T-helper 1 cell treated with Interleukin-12 subunit alpha and Interleukin-12 subunit beta and Interleukin-4 antibody, amounts not matched to agents 30 μg/mL and 1 μg/mL, for 36 hours (primary cell): ENCODE results near the gene SYP.

Source experiments
- H3K27ac Mint-ChIP-seq: one replicate; pipeline ENCODE4 v1.8.0; 2021; ENCODE audit warnings: mild to moderate bottlenecking, mixed read lengths
- H3K27me3 Mint-ChIP-seq: one replicate; pipeline ENCODE4 v1.8.0; 2021; ENCODE audit warnings: low read depth, mixed read lengths
- H3K36me3 Mint-ChIP-seq: one replicate; pipeline ENCODE4 v1.8.0; 2021; ENCODE audit warnings: low read depth, mixed read lengths
- H3K4me1 Mint-ChIP-seq: one replicate; pipeline ENCODE4 v1.8.0; 2021; ENCODE audit warnings: low read depth, mixed read lengths
- H3K4me3 Mint-ChIP-seq: one replicate; pipeline ENCODE4 v1.8.0; 2021; ENCODE audit warnings: mild to moderate bottlenecking, moderate library complexity, mixed read lengths
- H3K9me3 Mint-ChIP-seq: one replicate; pipeline ENCODE4 v1.8.0; 2021; ENCODE audit warnings: mixed read lengths

The SYP gene

GRCh38 chrX:49199906-49200771, at the start of gene SYP:
Gene SYP, minus strand, starts transcription at chrX:49200193. Its CDS starts 7 bp downstream, at chrX:49200186.
- H3K27me3 Mint-ChIP-seq = peaks cover 10% of the 10 kb centered on the region
- peak within 1 kb of the TSS; percentile 62 for H3K4me3 Mint-ChIP-seq
- H3K4me1 Mint-ChIP-seq = peaks cover 12% of the 10 kb centered on the region
- no peaks in the 10 kb centered on the region for H3K9me3 Mint-ChIP-seq
- H3K36me3 Mint-ChIP-seq = no peaks in the 10 kb centered on the region
- peak within 1 kb of the TSS; percentile 65 for H3K27ac Mint-ChIP-seq

DNA sequence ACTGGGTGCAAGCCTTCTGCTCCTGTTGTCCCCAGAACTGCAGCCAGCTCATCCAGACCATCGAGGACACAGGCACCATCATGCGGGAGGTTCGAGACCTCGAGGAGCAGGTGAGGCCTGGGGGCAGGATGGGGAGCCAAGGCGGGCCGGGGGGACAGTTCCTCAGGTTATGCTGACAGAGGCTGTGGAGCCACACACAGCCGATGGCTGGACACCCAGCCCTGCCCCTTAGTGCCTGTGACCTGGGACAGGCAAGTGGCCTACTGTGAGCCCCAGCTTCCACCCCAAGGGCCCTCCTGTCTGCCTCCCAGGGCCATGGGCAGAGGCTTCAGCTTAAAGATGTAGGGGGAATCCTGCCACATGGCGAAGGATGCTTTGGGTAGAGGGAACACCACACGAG, 49.6 kb upstream of the SYP start:
- H3K36me3 Mint-ChIP-seq = peaks cover 17% of the 10 kb centered on the region
- H3K9me3 Mint-ChIP-seq = no peaks in the 10 kb centered on the region
- peaks cover 2% of the 10 kb centered on the region for H3K4me1 Mint-ChIP-seq
- no peaks in the 10 kb centered on the region for H3K27me3 Mint-ChIP-seq
- no peak overlapping the region for H3K27ac Mint-ChIP-seq
- H3K4me3 Mint-ChIP-seq = no peak overlapping the region

- Mint-ChIP-seq H3K27me3 (no peaks in the 10 kb centered on the region), H3K4me3 (no peak overlapping the region), H3K9me3 (no peaks in the 10 kb centered on the region), H3K36me3 (peaks cover 20% of the 10 kb centered on the region), H3K27ac (no peak overlapping the region), H3K4me1 (peaks cover 3% of the 10 kb centered on the region)
Observed at GRCh38 chrX:49249071-49249470, 49.1 kb upstream of the SYP start.

- no peaks in the 10 kb centered on the region for H3K9me3 Mint-ChIP-seq
- no peak overlapping the region for H3K4me3 Mint-ChIP-seq
- H3K4me1 Mint-ChIP-seq = peaks cover 6% of the 10 kb centered on the region
- H3K27ac Mint-ChIP-seq = no peak overlapping the region
- no peaks in the 10 kb centered on the region for H3K27me3 Mint-ChIP-seq
- H3K36me3 Mint-ChIP-seq = peaks cover 24% of the 10 kb centered on the region
Observed at GRCh38 chrX:49247916-49248811, 48.2 kb upstream of the SYP start.

DNA sequence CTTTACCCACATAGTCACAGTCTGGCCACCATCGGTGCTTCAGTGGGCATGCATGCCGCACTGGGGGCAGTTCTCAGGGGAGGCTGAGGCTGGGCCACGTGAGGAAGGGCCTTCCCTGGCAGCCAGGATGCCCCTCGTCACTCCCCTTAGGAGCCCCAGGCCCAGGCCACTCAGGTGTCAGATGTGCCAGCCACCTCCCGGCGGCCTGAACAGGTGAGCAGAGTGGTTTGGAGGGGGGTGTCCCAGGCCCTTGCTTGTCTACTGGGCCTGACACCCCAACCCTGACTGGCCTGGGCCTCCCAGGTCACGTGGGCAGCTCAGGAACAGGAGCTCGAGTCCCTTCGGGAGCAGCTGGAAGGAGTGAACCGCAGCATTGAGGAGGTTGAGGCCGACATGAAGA, 47.4 kb upstream of the SYP start:
- H3K4me3 Mint-ChIP-seq = no peak overlapping the region
- H3K27ac Mint-ChIP-seq = no peak overlapping the region
- H3K4me1 Mint-ChIP-seq = peaks cover 6% of the 10 kb centered on the region
- no peaks in the 10 kb centered on the region for H3K9me3 Mint-ChIP-seq
- no peaks in the 10 kb centered on the region for H3K27me3 Mint-ChIP-seq
- H3K36me3 Mint-ChIP-seq = peaks cover 25% of the 10 kb centered on the region

GRCh38 chrX:49246541-49246940, 46.5 kb upstream of the SYP start:
- Mint-ChIP-seq H3K27ac (no peak overlapping the region), H3K36me3 (peaks cover 22% of the 10 kb centered on the region), H3K27me3 (no peaks in the 10 kb centered on the region), H3K4me1 (peaks cover 6% of the 10 kb centered on the region), H3K4me3 (no peak overlapping the region), H3K9me3 (no peaks in the 10 kb centered on the region)

DNA sequence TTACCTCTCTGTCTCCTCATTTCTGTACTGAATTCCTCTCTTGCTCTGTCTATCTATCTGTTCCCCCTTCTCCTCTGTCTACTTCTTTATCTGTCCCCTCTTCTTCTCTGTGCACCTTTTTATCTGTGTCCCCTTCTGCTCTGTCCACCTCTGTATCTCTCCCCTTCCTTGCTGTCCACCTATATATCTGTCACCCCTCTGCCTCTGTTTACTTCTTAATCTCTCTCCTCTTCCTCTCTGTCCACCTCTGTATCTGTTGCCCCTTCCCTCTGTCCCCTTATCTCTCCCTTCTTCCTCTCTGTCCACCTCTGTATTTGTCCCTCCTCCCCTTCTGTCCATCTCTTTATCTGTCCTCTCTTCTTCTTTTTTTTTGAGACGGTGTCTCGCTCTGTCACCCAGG, 44.2 kb upstream of the SYP start:
- Mint-ChIP-seq H3K9me3 (no peaks in the 10 kb centered on the region), H3K4me1 (peaks cover 7% of the 10 kb centered on the region), H3K27me3 (no peaks in the 10 kb centered on the region), H3K27ac (no peak overlapping the region), H3K36me3 (peaks cover 21% of the 10 kb centered on the region), H3K4me3 (no peak overlapping the region)

DNA sequence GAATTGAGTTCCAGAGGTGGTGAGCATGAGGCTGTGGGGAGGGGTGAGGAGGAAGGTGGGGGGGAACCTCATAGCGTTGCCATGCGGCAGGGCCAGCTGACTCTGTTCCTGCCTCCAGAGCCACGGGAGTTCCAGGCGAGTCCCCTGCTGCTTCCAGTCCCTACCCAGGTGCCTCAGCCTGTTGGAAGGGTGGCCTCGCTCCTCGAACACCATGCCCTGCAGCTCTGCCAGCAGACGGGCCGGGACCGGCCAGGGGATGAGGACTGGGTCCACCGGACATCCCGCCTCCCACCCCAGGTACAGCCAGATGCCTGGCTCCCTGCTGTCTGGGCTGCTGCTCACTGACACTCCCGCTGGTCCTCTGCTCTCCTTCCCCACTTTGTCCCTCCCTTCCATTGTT, 43.2 kb upstream of the SYP start:
- Mint-ChIP-seq H3K27me3 (no peaks in the 10 kb centered on the region), H3K9me3 (no peaks in the 10 kb centered on the region), H3K36me3 (peaks cover 21% of the 10 kb centered on the region), H3K27ac (no peak overlapping the region), H3K4me1 (peaks cover 7% of the 10 kb centered on the region), H3K4me3 (no peak overlapping the region)

DNA sequence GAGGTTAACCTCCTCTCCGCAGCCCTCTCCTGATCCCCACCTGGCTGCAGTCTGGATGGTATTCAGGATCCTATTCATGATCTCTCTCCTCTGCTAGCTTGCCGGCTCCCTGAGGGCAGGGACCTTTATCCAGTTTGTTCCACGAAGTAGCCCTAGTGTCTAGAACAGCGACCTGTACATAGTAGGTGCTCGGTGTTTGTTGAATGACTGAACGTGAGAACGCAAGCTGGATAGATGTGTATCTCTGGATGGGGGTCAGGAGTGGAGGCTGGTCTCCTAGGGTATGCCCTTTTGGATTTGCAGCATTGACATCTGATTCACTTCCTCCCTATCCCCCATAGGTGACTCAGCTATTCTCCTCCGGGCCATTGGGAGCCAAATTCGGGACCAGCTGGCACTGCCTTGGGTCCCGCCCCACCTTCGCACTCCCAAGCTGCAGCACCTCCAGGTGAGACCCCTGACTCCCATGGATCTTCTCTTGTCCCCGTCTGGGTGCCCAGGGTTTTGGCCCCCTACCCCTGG, 42.6 kb upstream of the SYP start:
- Mint-ChIP-seq H3K4me1 (peaks cover 7% of the 10 kb centered on the region), H3K4me3 (no peak overlapping the region), H3K27me3 (no peaks in the 10 kb centered on the region), H3K36me3 (peaks cover 19% of the 10 kb centered on the region), H3K27ac (no peak overlapping the region), H3K9me3 (no peaks in the 10 kb centered on the region)

GRCh38 chrX:49238735-49239134, 38.7 kb upstream of the SYP start:
- Mint-ChIP-seq H3K27ac (no peak overlapping the region), H3K36me3 (peaks cover 15% of the 10 kb centered on the region), H3K4me1 (peaks cover 17% of the 10 kb centered on the region), H3K4me3 (no peak overlapping the region), H3K9me3 (no peaks in the 10 kb centered on the region), H3K27me3 (no peaks in the 10 kb centered on the region)

DNA sequence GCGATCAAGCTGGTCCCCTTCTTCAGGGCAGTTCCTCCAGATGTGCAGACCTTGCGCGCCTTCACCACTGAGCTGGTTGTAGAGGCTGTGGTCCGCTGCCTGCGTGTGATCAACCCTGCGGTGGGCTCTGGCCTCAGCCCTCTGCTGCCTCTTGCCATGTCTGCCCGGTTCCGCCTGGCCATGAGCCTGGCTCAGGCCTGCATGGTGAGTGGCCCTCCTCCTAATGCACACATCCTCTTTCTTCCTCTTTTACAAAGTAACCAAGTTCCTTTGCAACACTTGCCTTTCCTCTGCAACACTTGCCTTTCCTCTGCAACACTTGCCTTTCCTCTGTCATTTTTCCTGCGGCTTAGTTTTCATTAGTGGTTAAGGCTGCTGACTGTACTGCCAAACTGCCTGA, 37.1 kb upstream of the SYP start:
- peaks cover 18% of the 10 kb centered on the region for H3K4me1 Mint-ChIP-seq
- no peaks in the 10 kb centered on the region for H3K9me3 Mint-ChIP-seq
- H3K27me3 Mint-ChIP-seq = no peaks in the 10 kb centered on the region
- H3K4me3 Mint-ChIP-seq = peak overlapping the region; percentile 96
- peak overlapping the region; percentile 84 for H3K27ac Mint-ChIP-seq
- peaks cover 11% of the 10 kb centered on the region for H3K36me3 Mint-ChIP-seq

GRCh38 chrX:49233887-49234555, 34.0 kb upstream of the SYP start:
- Mint-ChIP-seq H3K36me3 (peaks cover 6% of the 10 kb centered on the region), H3K4me1 (peaks cover 28% of the 10 kb centered on the region), H3K27ac (no peak overlapping the region), H3K9me3 (no peaks in the 10 kb centered on the region), H3K4me3 (no peak overlapping the region), H3K27me3 (no peaks in the 10 kb centered on the region)

- Mint-ChIP-seq H3K4me3 (no peak within 1 kb of the TSS), H3K27me3 (no peaks in the 10 kb centered on the region), H3K36me3 (peaks cover 6% of the 10 kb centered on the region), H3K27ac (no peak within 1 kb of the TSS), H3K9me3 (no peaks in the 10 kb centered on the region), H3K4me1 (peaks cover 28% of the 10 kb centered on the region)
Observed at GRCh38 chrX:49233176-49233575, 33.2 kb upstream of the SYP start, which contains the start of gene CACNA1F. Gene CACNA1F, minus strand, starts transcription at chrX:49233340. Its CDS starts 31 bp downstream, at chrX:49233309.

DNA sequence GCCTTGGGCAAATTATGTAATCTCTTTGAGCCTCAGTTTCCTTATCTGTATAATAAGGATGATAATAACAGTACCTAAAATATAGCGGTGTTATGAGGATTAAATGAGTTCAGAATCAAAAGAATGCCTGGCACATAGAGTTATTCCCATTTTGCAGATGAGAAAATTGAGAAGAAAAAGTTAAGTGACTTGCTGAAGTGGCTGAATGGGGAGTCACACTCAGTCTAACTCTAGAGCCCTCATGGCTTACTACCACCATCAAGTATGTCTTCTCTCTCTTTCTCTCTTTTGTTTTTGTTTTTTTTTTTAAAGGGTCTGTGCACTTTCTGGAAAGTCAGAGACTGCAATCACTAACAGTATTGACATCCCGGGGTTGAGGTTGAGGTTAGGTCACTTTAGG, 32.5 kb upstream of the SYP start:
- H3K9me3 Mint-ChIP-seq = no peaks in the 10 kb centered on the region
- H3K4me3 Mint-ChIP-seq = no peak overlapping the region
- no peak overlapping the region for H3K27ac Mint-ChIP-seq
- H3K36me3 Mint-ChIP-seq = peaks cover 6% of the 10 kb centered on the region
- H3K27me3 Mint-ChIP-seq = no peaks in the 10 kb centered on the region
- H3K4me1 Mint-ChIP-seq = peaks cover 28% of the 10 kb centered on the region
